Activated naive CD4-positive, alpha-beta T cell (primary cell): Measurements from ENCODE around the gene AGPAT4.
A peak's percentile ranks its signal among the peaks of the same experiment; 100 is the strongest.

Source experiments
- DNase-seq, 4 experiments: peaks; one replicate each; lab custom pipeline; 2025; lab: John Stamatoyannopoulos, UW

AGPAT4 gene

DNA sequence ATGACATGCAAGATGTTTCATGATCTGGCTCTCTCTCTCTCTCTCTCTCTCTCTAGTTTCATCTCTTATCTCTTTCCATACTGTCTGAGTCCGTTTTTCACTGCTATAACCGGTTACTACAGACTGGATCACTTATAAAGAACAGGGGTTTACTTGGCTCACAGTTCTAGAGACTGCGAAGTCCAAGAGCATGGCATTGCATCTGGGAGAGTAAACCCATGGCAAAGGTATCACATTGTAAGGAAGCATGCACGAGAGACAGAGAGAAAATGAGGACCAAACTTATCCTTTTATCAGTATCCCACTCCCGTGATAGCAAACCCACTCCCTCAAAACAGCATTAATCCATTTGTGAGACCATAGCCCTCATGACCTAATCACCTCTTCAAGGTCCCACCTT, 7.2 kb upstream of the AGPAT4 start:
- DNase-seq, result no peak

DNA sequence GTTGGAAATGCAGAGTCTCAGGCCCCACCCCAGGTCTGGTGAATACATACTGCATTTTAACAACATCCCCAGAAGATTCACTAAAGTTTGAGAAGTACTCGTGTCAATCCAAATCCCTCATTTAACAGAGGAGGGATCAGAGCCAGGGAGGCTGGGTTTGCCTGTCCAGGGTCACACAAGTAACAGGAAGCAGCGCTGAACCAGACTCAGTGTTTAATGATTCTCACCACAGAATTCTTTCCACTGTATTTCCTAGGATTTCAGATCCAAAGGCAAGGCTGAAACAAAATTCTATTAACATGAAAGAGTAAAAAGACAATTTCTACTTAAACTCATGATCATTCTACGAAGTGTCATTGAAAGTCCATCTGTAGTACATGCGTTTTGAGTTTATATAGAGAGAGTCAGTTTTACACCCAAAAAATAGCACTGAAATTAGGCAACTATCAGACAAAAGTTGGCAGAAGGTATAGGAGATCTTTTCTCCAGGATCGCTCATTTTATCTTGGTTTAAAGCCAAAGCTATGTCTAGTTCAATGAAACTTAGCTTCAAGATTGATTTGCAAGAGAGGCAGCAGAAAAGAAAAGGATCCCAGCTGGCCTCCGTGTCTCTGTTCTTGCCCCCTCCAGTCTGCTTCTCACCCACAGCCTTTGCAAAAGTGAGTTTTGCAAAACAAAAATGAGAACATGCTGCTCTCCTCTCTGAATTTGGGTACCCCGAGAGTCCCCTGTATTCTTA, 6.0 kb upstream of the AGPAT4 start:
- no peak for DNase-seq

DNA sequence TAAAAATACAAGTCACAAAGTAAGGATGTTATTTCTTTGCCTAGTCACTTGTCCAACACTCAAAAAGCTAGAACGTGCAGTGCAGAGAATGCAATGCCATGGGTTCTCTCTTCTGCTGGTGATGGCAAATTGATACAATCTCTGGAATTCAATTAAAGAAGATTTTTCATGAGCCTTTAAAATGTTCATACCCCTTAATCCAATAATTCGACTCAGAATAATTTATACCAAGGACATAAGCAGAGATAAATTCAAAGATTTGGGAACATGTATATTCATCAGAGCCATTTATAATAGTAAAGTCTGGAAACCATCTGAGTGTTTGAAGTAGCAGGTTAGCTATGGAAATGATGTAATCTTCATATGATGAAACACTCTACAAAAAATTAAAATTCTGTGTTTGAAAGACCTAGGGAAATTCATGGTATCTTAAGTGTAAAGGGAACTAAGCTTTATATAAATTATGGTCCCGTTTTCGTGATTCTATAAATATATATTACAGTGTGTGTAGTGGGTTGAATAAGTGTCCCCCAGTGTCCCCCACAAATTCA, 2.8 kb upstream of the AGPAT4 start:
- DNase-seq, result no peak

DNA sequence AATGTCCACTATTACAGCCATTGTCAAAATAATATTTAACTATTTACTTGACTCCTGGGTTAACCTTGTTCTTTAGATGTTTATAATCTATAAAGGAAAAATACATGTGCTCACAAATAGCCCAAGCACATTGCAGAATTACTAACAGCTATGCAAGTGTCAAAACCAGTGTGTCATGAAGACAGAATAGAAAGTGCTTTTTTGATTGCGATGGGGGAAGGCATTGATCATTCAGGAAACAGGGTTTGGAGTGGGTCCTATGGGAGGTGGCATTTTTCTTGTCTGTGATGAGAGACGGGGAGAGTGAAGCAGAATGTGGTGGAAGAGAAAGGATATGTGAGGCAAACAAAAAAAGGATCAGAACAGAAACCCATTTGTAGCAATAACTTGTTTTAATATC, 1.0 kb upstream of the AGPAT4 start:
- no peak for DNase-seq

DNA sequence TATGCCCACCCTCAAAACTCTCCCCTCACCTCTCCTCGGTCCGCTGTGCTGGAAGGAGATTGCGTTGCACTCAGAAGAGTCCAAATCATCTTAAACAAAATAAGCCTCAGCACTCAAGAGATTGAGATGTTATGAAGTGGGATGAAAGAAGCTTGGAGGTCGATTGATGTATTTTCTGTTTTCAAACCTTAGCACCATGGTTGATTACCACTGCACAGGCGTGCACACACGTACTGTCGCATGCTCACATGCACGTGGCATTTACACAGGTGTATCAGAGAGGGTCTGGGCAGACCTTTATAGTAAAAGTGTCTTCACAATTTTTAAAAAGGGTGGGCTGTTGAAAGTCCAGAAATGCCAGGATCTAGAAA, 612 bp upstream of the AGPAT4 start:
- DNase-seq, result no peak

DNA sequence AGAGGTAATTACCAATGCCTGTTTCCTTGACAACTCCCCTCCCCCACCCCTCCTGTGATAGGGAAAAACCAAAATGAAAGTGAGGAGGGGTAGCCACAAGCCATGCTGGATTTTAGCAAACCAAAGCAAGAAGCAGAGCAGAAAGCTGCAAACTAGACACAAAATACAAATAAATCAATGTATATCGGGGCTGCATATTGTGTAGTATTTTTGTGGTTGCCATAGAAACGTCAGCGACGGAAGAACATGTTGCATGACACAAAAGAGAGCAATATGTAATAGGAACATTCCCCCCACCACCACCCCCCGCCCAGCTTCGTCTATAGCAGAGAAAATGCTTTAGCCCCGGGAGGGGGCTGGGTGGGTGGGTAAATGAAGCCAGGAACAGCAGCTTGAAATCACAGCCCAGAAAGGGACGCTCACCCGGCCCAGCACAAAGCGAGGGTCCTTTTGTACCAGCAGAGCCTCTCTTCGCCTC, 548 bp downstream of the AGPAT4 start:
- DNase-seq, result peak in 2 of 4 experiments; percentile 17 to 32

DNA sequence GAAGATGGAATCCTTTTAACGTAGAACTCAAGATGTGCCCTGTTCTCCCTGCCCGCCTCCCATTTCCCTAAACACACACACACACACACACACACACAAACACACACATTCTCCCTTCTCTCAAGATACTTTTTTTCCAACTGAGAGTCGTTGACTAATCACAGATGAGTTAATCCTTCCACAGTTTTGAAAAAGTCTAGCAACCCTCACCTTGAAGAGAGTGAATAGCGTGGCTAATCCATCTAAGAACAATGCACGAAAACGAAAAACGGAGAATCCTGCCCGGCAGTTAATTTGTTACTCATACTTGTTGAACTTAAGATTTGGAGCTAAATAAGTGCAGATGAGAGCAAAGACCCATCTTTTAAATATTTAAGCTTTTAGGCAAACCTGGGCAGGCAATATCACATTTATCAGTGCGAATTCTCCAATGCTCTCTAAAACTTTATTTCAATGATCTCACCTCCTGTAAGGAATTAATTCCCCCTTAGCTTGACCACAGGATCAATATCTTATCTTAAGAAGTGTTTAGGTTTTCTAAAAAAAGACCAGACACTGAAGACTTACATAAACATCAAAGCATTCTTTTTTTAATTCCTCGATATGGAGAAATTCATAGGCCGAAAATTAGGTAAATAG, 1.1 kb downstream of the AGPAT4 start:
- DNase-seq, result no peak

DNA sequence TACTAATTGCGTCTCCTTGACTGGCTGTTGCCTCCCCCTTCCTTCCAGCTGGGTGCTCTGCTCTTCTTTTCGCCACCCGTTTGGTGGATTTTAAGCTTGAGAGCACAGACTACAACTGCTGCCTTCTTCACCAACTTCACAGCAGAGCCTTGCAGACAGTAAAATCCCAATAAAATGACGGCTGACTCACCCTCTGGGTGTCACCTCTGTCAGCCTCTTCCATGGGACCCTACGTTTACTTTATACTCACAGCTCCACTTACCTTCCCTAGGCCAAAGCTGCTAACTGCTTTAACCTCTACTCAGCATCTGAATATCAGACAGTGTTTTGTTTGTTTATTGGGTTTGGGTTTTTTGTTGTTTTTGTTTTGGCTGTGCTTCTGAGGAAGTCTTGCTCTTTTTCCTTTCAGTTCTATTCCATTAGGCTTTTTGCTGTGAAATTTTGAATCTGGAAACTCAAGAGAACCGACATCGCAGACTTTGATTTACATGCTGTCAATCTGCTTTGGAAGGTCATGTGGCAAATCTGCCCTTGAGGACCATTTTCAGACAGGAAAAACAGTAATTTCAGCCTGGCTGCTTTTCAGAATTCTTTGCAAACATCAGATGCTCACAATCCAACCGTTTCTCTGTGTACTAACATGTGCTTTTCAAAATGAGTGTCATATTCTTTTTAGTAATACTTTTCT, 2.4 kb downstream of the AGPAT4 start:
- DNase-seq, result no peak

DNA sequence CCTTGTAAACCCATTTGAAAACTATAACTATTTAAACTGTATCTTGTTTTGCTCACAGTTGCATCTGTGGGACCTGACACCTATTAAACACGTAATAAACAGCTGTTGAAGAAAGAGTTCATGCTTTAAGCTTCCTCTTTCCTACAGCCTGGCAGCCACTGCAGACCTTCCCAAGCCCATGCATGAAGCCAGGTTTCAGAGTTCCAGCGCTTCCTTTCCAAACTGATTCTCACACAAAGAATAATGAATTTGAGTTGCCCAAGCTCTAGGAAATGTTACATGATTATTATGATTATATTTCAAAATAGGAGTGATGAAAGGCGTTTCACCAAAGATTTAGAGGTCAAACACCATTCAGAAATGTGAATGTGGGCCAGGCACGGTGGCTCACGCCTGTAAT, 3.7 kb downstream of the AGPAT4 start:
- no peak for DNase-seq

DNA sequence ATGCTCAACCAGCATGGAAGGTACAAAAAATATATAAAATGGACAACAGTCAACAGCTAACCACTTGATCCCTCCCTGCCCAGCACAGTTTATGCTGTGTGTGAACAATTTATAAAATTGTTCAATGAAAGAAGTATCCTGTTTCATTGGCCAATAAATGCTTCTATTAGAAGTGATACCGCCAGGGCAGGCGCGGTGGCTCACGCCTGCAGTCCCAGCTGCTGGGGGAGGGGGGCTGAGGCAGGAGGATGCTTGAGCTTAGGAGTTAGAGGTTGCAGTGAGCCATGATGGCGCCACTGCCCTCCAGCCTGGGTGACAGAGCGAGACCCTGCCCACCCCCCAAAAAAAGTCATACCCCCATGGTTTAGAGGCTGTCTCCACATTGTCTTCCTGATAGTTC, 4.6 kb downstream of the AGPAT4 start:
- DNase-seq, result no peak

DNA sequence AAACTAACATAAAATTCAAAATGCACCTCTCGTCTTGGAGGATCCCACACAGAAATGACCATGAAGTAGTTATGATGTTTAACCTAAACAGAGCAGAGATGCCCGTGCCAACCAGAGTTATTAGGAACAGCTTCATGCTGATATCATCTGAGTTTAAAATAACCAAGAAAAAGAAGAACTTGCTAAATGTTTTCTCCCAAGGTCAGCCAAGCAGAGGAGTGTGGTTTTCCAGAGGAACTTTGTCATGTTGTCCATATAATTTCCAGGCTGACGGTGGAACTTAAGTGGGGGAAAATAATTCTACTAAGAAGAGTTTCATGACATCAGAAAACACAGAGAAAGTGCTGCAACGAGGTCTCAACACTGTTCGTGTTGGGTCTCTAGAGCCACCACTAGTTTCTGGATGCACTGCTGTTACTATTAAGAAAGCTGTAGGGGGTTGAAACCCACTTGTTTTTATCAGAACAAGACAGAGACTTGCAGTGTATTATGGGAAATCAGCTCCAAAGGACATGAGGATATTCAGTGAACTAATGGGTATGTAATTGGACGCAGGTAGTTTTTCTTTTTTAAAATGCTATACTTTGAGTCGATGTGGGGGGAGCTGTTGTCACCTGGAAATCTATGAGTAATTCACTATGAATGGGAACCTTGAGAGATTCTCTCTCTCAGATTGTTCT, 5.2 kb downstream of the AGPAT4 start:
- DNase-seq, result no peak

DNA sequence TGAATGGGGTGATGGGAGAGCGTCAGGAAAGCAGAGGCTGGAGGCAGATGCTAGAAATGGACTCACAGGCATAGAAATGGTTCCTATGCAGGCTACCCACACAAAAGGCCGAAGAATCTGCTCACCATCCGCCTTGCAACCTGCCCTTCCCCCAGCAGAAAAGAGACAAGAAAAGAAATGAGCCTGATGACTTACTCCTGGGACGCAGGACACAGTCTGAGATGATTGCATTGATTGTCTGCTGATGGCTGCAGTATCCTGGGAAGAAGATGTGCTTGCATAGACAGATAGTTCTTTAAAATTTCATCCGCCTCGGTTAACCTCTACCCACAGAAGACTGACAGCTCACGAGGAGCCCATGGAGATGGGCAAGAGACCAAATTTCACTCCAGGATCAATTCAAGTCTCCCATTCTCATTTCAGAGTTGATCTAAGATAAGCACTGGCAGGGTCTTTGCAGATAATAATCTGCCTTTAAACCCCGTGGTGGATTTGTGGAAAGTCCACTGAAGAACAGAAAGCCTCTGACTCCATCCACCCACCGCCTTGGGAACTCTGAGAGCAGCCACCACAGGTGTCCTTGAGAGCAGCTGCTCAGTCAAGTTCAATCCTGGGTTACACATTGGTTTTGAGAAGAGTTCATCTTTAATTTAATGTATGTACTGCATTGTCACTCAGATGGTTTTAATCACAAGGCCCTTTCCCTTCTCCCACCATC, 7.2 kb downstream of the AGPAT4 start:
- DNase-seq, result no peak

DNA sequence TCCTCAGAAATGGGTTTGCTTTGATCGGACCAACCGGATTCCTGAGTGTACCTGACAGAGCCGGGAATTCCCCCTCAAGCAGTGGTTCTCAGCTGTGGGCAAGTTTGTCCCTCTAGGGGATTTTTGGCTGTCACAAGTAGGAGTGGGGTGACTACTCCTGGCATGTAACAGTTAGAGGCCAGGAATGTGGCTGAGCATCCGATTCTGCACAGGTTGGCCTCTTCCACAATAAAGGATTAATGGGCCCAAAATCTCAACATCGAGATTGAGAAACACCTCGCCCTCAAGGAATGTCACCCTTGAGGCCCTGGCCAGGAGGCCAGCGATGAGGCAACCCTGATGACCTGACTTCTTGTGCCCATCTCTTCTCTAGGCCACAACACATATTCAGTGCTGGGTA, 7.9 kb downstream of the AGPAT4 start:
- DNase-seq, result no peak

DNA sequence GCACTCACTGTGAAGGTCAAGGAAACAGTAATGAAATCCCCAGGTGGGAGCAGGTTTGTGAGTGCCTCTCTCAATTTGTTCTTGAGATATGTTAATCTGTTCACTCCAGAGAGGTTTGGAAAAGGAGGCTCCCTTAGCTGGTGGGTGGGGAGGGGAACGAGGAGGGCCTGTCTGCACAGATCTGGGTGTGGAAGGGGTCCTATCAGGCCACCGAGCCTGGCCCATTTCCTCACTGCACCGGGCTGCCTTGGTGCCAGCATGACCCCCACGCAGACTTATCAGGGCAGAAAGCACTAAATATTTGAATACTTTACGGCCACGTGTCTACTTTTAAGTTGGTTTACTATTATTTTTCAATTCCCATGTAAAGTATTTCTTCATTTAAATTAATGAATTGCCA, 8.3 kb downstream of the AGPAT4 start:
- no peak for DNase-seq

DNA sequence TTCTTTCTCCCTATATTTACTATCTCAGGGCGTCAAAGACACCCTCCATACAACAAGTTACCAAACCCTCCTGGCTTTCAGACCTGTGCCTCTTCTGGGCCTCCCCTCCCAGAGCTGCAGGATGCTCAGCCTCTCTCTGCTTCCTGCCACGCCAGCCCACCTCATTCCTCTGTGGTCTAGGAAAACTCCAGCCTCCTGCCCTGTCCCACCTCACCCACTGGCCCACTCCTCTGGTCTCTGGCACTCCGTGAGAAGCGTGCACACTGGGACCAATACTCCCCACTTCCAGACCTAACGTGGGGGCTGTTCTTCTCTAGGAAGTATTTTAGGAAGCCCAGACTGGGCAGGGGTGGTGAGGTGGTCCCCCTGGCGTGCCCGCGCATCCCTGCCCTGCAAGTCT, 9.7 kb downstream of the AGPAT4 start:
- no peak for DNase-seq

DNA sequence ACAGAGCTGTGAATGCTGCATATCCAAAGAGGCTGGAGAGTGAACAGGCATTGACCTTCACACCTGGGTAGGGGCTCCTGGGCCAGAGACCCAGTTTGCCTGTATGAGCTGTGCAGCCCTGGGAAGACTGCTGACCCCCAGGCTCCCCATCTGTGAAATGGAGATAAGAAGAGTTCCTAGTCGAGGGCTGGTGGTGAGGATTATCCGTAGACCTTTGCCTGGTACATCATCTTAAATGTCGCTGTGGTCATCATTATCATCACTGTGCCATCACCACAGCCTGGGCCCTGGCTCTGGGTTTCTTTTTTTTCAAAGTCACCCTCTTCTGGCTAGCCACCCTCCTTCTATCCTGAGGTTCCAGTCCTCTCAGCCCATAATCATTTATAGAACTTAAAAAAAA, 12.0 kb downstream of the AGPAT4 start:
- DNase-seq, result no peak

DNA sequence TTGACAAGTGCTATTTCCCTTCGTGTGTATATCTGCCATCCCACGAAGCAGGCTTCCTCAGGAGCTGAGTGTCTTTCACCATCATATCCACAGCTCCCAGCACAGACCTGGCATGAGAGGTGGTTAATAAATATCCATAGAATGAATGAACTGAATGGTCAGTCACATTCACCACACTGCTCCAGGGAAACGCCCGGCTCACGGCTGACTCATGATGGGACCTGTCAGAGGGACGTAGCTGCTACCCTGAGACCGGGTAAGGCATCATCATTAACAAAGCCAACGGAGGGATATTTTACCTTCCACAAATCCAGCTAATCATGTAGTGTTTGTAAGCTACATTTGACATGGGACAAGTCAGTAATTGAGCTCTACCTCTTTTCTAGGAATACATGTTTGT, 12.5 kb downstream of the AGPAT4 start:
- DNase-seq, result no peak

DNA sequence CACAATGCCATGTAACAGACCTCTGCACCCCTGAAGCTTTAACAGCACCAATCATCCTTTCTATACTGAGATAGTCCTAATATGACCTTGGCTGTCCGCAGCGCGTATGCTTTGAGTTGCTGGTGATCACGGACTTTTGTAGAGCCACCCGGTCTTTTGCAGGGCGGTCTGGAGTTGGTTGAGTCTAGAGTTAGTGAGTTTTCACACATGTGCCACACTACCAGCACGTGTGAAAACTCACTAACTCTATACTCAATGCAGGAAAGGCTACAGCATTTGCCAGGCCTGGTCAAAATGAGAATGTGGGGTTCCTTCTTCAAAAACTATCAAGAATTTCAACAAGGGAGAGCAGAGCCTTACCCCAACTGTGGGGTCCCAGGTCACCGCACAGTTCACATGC, 14.6 kb downstream of the AGPAT4 start:
- no peak for DNase-seq

DNA sequence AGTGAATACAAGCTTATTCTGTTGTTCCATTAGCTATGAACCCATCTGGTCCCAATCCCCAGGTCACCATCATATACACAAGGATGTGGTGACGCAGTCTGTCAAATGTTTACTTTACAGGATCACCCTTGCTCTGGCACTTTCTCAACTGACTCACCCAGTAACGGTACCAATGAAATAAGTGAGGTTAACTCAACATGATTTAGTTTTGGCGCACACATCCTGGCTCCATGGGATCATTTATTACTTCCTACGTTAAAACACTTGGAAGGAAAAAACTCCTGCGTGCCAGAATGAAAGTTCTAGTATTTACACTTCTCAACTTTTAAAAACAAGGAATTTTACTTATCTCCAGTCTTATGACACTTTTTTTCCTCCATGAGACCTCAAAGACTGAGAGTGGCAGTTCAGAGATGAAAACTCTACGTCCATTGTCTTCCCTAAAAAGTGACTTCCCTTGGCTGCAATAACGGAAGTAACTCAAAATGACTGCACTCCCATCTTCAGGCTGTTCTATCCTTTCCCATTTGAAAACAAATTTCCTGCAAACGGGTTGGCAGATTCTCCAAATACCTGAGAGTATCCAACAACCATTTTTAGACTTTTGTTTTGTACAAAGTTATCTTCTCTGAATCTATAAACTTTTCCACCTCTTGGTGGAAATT, 15.9 kb downstream of the AGPAT4 start:
- DNase-seq, result no peak

DNA sequence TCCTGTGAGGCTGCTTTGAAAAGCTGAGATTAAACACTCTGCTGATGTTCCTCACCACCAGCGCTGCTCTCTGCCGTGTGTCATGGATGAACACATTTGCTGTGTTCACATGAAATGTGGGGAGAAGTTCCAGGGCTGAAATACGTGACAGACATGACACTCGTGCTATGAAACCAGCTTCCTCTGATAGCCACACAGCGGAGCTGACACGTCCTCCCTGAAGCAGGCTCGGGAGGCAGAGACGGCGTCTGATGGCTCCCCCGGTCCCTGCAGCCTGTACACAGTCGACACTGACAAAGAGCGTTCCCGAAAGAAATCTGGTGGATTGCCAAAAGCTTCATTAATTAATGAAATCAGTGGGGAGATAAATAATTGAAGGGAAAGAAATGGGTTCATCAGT, 17.5 kb downstream of the AGPAT4 start:
- DNase-seq, result no peak

DNA sequence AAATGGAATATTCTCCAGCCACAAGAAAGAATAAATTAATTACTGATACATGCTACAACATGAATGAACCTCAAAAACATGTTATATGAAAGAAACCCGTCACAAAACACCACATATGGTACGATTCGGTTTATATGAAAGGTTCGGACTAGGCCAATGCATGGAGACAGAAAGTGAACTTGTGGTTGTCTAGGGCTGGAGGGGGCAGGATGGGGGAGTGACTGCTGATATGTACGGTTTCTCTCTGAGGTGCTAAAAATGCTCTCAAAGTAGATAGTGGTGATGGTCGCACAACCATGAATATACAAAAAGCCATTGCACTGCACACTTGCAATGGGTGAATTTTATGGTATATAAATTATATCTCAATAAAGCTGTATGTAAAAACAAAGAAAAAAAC, 18.3 kb downstream of the AGPAT4 start:
- no peak for DNase-seq
